Kidney glomerular epithelial cell (primary cell): Measurements from ENCODE around the gene CDC42.
A peak's percentile ranks its signal among the peaks of the same experiment; 100 is the strongest.

Experiments used
- DNase-seq: peaks from one replicate; lab custom pipeline; 2025; lab: John Stamatoyannopoulos, UW

The CDC42 gene

DNA sequence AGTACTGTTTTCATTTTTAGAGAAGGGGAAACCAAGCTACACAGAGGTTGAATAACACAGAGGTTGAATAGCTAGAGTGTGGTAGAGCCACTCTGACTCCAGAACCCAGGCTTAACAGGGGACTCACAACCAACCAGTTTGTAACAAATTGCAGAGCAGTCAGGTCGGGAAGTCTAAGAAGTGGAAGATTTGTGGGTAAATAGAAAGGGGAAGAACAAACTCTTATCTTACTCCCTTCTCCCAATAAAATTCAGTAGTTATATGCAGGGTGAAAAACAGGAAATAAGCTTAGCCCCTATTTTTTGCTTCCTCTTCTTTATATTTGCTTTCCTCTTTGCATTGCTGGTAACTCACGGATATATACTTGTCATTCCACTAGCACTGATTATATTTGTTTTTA is 23.2 kb downstream of the CDC42 start:
- DNase-seq, result no peak

DNA sequence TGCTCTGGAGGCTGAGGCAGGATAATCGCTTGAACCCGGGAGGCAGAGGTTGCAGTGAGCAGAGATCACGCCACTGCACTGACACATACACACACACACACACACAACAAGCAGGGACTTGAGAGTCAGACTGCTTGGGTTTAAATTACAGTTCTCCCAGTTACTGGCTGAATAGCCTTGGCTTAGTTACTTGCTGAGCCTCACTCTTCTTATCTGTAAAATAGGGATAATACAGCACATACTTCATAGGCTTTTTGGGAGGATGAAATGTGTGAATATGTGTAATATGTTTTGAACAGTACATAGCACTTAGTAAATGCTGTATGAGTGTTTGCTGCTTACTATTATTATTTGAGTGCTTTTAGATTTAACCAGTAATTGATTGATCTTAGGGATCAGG is 23.8 kb downstream of the CDC42 start:
- DNase-seq, result no peak

DNA sequence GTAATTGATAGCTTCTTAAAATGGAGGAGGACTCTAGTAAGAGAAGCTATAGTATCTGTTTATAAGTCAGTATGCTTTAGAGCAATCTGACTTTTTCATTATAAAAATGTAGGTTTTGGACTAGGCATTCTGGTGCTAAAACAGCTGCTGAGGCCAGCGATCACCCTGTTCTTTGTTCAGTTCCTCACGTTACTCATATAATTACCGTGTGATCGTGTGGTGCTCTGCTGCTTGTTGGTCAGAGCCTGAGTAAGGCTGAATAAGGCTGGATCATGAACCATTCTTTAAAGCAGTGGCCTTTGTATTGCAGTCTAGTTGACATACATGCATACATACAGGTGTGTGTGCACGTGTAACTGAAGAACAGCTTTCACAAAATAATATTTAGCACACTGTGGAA is 25.2 kb downstream of the CDC42 start:
- peak; percentile 2 for DNase-seq

DNA sequence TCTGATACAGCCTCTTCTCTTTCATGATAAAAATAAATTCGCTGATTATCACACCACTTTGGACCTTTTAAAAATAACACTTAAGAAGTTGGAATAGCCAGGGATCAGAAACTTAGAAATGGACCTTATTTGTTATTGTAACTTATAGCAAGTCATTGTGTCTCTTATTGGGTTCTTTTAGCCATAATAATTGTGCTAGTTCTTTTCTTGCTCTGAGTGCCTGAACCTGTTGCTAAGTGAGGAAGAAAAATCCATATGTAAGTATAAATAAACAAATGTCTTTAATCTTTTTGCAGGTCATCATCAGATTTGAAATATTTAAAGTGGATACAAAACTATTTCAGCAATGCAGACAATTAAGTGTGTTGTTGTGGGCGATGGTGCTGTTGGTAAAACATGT is 25.6 kb downstream of the CDC42 start:
- no peak for DNase-seq

DNA sequence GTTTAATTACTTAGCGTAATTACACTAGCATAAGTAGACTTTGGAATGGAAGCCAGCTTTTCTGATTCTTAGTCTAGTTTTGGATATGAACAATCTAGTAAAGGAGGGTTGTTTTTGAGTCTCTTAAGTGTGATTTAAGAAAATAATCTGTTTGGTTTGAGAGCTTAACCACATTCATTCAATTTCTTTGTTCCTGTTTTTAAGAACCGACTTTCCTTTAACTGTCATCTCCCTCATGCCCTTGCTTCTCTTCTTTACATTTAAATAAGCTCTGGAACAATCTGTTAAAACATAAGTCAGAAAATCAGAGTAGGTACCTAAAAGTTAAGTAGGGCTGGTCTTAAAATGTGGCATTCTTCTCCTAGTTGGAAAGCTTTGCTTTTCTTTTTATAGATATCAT is 27.7 kb downstream of the CDC42 start:
- DNase-seq, result no peak

DNA sequence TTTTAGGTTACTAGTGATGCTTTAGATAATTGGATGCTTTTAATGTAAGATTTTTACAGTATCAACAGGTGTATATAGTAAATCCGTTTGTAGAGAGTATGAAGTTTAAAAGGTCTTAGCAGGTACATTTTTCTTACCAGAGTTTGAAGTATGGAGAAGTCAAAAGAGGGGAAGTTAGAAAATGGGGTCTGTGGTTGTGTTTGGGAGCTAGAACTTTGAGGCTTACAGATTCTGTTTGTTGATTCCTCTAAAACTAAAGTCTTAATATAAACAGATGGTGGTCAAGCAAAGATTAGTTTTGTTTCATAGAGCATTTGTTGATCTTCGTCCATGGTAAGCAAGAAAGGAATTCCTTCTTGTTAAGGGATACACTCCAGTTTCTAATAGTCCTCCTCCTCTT is 35.8 kb downstream of the CDC42 start:
- DNase-seq, result no peak

DNA sequence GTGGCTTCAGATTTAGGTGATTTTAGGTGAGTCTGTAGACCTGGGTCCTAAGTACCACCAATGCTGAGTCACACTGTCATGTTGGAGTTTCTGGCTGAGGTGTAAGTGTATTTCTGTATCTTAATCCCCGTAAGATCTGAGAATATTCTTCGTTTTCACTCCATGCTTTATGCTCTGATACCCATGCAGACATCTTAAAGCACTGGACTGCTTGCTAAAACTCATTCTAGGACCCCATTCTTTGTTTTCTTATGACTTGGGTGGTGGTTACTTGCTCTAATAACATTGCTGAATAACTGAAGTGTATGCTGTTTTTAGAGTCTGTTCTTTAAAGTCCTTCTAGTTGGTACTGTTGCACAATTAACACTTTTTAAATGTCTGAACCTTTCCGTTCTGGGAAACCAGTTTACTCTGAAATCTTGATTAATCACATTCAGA is 36.6 kb downstream of the CDC42 start:
- no peak for DNase-seq

DNA sequence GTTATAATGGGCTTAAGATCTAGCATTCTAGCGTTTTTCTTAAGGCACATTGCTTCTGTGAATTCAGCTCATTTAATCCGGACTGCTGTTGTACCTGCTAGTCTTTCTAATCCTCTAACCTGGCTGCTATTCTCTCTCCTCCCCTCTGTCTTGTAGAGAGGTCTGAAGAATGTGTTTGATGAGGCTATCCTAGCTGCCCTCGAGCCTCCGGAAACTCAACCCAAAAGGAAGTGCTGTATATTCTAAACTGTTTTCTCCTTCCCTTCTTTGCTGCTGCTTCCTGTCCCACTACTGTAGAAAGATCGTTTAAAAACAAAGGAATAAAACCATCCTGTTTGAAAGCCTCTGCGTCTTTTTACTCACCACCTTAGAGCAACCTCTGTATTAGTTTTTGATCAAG is 37.3 kb downstream of the CDC42 start:
- no peak for DNase-seq

DNA sequence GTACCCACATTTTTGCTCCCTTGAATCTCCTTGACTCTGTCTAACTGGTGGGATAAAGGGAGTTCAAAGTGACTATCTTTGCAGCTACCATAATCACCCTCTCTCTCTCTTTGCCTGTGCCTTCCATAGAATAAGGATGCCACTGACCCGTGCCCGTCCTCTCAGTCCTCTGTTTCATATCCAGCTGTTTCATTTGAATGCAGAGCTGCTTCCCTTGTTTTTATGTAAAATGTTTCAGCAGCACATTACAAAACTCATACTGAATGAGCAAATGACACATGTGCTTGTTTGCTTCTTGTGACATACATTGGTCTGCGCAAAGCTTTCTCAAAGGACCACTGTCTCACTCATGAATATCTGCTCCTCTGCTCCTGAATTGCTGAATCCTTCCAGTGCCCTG is 38.4 kb downstream of the CDC42 start:
- DNase-seq, result no peak

DNA sequence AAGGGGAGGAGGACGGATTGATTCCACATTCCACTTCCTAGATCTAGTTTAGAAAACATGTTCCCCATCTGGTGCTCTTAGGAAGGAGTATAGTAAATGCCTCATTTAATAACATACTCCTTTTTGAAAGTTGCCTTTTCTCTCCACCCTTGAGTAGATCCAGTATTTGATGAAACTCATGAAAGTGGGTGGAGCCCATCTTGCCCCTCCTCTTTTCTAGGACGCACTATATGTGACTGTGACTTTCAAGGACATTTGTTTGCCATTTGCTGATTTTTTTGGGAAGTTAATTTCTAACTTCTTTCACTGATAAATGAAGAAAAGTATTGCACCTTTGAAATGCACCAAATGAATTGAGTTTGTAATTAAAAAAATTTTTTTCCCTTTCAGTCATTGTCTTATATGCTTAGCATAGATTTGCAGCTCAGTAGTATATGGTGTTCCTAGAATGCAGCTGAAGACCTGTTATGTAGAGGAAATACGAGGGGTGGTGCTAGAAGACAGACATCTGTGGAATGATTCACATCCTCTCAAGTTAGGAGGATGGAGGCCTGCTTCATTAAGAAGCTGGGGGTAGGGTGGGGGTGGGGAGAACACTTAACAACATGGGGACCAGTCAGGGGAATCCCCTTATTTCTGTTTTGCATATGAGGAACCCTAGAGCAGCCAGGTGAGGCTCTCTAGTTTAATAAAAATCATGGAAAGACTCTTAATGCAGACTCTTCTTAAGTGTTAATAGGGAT is 39.7 kb downstream of the CDC42 start:
- DNase-seq, result peak; percentile 23

DNA sequence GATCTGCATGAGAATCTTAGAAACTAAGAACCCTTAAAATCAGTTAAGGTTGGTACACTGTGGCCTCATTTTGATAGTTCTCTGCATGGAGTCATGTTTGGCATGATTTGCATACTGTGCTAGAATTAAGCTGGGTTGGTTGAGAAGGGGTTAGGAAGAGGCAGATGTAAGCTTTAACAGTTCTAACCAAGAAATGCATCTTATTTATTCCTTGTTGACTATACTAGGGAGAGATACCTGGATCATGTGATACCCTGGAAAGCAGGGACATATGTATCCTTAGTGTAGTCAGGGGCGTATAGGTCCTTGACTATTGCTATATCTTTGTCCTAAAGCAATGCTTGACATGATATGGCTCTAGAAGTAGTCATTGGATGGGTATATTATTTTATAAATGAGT is 41.0 kb downstream of the CDC42 start:
- no peak for DNase-seq

DNA sequence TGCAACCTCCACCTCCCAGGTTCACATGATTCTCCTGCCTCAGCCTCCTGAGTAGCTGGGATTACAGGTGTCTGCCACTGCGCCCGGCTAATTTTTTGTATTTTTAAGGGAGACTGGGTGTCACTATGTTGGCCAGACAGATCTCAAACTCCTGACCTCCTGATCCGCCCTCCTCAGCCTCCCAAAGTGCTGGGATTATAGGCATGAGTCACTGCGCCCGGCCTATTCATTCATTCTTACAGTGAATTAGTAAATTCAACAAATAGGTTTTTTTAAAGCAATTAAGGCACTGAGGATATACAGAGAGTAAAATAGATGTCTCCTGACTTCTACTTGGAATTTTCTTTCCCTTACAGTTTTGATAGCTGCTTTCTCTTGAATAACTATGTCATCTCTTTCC is 43.5 kb downstream of the CDC42 start:
- DNase-seq, result no peak

DNA sequence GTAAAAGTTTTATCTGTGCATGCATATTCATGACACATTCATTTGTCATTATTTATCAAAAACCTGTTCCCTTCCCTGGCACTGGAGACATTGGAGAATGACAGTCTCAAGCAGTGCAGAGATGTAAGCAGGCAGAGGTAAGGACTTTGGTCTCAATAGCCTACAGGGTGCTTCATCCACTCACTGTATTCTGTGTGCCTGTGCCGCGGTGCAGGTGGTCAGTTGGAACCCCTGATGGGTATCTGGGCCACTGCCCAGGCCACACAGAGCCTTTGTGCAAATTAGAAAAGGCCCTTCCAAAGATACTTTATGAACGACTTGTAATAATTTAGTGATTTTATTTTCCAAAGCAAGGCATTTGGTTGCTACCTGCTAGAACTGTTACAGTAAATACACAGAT is 44.0 kb downstream of the CDC42 start:
- no peak for DNase-seq

DNA sequence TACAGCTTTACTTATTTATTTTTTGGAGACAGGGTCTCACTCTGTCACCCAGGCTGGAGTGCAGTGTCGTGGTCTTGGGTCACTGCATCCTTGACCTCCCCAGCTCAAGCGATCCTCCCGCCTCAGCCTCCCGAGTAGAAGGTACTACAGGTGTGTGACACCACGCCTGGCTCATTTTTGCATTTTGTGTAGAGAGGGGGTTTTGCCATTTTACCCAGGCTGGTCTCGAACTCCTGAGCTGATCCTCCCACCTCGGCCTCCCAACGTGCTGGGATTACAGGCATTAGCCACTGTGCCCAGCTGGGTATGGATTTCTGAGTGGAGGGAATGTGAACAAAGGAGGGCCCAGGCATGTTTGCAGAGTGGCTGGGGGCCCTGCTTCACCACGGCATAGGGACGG is 46.2 kb downstream of the CDC42 start:
- DNase-seq, result no peak

DNA sequence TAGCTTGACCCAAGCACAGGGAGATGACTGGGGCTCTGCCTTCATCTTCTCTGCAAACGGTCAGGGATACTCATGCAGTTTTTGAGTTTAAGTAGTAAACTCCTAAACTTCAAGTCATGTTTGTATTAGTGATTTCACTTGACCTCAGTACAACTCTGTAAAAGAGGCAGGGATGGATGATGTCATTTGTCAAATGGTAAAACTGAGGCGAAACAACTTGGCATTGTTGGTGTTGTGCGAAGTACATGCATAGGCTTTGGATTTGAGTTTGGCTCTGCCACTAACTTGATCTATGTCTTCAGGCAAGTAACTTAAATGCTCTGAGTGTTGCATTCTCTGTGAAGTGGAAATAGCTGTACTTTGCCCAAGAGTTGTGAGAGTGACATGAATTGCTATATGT is 47.7 kb downstream of the CDC42 start:
- DNase-seq, result no peak

DNA sequence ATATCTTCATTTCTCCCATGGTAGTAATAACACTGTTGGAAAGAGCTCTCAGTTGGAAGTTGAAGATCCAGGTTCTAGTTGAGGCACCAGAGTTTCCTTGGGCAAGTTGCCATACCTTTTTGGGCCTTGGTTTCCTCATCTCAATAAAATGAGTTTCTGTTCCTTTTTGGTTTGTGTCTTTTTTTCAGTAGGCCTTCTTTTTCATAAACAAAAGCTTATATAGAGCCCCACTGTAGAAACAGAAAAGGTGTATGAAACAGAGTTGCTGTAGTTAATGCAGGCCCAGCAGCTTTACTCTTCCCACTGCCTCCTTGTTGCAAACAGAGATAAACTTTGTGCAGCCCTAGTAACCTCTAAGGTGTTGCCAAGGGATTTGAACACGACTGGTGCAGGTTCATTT is 48.7 kb downstream of the CDC42 start:
- DNase-seq, result no peak

DNA sequence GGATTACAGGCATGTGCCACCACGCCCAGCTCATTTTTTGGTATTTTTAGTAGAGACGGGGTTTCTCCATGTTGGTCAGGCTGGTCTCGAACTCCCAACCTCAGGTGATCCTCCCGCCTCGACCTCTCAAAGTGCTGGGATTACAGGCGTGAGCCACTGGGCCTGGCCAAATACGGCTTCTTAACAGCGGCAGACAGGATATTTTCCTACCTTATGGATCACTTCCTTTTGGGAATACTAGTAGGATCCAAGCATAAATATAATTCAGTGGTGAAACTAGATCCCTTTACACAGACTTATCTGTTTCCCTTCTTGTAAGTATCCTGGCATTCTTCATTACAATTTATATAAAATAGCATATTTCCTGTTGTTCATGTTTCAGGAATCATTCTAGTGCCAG is 49.5 kb downstream of the CDC42 start:
- DNase-seq, result no peak

DNA sequence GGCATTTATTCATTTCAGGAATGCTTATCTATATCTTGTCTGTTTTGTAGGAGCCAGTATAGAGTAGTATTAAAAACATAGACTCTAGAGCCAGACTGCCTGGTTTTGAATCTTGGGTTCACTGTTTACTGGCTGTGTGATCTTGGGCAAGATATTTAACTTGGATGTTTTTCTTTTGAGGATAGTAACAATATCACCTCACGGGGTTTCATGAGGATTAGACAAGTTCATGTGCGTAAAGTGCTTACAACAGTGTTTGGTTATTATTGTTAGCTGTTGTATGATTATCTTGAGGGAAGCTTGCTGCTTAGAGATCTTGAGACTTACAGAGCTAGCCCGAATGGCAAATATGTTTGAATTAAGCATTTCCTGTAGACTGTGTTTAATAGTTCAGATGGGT is 50.2 kb downstream of the CDC42 start:
- DNase-seq, result no peak

DNA sequence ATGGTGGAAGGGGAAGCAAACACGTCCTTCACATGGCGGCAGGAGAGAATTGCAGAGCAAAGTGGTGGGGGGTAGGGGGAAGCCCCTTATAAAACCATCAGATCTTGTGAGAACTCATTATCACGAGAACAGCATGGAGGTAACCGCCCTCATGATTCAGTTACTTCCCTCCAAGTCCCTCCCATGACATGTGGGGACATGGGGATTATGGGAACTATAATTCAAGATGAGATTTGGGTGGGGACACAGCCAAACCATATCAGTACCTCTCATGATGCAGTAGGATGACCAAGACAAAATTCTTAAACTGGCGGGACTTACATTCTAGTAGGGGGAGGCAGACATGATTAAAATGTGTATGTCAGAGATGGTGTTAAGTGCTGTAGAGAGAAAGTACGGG is 51.6 kb downstream of the CDC42 start:
- no peak for DNase-seq

DNA sequence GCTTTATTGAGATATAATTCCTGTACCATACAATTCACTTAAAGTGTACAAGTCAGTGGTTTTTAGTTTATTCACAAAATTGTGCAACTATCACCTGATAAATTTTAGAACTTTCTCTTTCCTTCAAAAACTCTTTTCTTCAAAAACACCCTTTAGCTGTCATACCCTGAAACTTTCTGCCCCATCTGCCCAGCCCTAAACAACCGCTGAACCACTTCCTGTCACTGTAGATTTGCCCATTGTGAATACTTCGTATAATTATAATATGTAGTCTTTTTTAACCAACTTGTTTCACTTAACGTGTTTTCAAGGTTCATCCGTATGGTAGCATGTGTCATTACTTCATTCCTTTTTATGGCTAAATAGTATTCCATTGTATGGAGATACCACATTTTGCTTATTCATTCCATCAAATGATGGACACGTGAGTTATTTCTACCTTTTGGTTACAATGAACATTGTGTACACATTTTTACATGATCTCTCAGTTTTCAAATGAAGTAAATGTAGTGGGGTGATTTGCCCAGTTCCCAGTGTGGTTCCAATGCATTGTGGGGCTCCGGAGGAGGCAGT is 52.4 kb downstream of the CDC42 start:
- no peak for DNase-seq

DNA sequence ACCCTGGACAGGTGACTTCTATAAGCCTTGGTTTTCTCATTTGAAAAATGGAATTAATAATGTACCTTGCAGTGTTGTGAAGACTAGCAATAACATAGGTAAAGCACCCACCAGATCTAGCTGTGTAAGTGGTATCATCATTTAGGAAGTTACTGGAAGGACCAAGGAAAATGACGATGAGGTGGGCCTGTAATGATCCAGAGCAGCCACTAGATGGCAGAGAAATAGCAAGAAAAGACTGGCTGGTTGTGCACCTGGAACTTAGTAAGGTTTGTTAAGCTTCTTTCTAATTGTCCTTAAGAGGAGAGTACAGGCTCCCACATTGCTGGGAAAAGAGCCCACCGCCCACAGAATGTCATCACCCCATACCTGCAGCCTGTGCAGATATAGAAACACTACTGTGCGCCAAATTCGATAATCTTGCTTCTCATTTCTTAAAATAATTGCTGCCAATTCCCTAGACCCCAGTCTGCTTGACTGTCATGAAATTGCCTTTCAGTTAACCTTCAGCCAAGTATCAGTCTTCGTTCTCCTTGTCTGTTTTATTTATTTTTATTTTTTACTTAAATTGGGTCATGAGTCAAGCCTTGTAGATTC is 53.2 kb downstream of the CDC42 start:
- DNase-seq, result peak; percentile 53

DNA sequence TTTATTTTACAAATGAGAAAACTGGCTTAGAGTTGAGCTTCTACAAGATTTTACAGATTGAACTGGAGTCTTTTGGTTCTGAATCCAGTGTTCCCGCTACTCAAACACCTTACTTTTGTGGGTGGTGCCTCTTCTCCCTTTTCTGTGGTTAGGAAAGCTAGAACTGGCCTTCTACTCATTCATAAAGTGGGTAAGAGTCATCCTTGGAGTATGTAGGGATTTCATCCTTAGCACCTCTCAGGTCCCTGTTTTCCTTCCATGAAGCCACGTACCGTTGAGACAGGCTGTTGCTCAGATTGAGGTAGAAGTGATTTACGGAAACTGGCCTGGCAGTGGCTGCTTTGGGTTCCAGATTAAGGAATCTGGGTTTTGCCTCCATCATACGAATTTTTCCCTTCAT is 54.6 kb downstream of the CDC42 start:
- peak; percentile 55 for DNase-seq

DNA sequence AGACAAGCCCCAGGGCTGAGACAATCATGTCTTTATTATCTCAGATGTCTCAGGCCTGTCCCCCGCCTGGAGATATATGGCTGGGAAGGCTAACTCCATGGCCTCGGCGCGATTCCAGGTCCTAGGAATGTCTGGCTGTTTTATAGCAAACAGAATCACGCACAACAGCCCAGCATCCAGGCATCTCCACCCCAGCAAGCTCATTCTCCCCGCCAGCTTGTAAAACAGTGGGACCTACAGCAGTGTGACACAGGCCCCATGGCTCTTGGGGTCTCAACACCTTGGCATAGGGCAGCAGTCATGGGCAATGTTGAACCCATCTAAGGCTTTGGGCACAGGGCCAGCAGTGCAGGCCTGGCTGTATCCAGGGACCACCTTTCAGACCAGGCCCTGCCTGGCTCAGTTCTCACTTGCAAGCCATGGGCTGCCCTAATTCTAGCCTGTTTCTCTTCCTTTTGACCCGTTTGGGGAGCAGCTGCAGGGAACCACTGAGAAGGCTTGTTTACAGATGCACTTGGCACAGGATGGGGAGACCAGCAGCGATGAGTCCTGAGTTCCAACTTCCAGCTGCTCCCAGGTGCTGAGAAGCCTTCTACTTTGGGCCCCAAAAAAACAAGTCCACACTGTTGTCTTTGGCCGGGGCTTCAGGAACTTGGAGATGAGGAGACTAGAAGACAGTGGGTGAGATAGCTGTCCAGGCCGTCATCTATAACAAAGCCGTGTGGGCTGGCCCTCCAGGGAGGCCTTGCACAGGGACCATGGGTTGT is 56.0 kb downstream of the CDC42 start:
- DNase-seq, result no peak
